SKM-1 treated with dmso at 0.1 percent for 144 hours (cell line): ENCODE data around the gene CNTN4.

Source experiments
- DNase-seq: peaks from one replicate; lab custom pipeline; 2025; ENCODE audit not compliant: unreplicated experiment; lab: John Stamatoyannopoulos, UW

CNTN4 gene

GRCh38 chr3:2148561-2149340, 50.1 kb downstream of the CNTN4 start:
- no peak for DNase-seq

- DNase-seq, result no peak
Observed at GRCh38 chr3:2153053-2153452, 54.4 kb downstream of the CNTN4 start.

- DNase-seq, result no peak
Observed at GRCh38 chr3:2153547-2153946, 54.9 kb downstream of the CNTN4 start.

- DNase-seq, result no peak
Observed at GRCh38 chr3:2154621-2155020, 56.0 kb downstream of the CNTN4 start.

GRCh38 chr3:2156244-2156847, 57.7 kb downstream of the CNTN4 start:
- DNase-seq, result no peak

GRCh38 chr3:2158828-2159227, 60.2 kb downstream of the CNTN4 start:
- no peak for DNase-seq

- peak; percentile 27 for DNase-seq
Observed at GRCh38 chr3:2166552-2166951, 67.9 kb downstream of the CNTN4 start.

GRCh38 chr3:2172561-2173171, 74.0 kb downstream of the CNTN4 start:
- no peak for DNase-seq

- no peak for DNase-seq
Observed at GRCh38 chr3:2180634-2181033, 82.0 kb downstream of the CNTN4 start.

GRCh38 chr3:2198776-2199279, 100.2 kb downstream of the CNTN4 start:
- DNase-seq, result no peak

GRCh38 chr3:2204054-2204453, 105.4 kb downstream of the CNTN4 start:
- DNase-seq, result no peak

- no peak for DNase-seq
Observed at GRCh38 chr3:2205692-2206091, 107.0 kb downstream of the CNTN4 start.

- DNase-seq, result no peak
Observed at GRCh38 chr3:2206536-2206935, 107.9 kb downstream of the CNTN4 start.

- no peak for DNase-seq
Observed at GRCh38 chr3:2211568-2211967, 112.9 kb downstream of the CNTN4 start.

- DNase-seq, result no peak
Observed at GRCh38 chr3:2212206-2212605, 113.5 kb downstream of the CNTN4 start.

- no peak for DNase-seq
Observed at GRCh38 chr3:2218375-2218774, 119.7 kb downstream of the CNTN4 start.

GRCh38 chr3:2218816-2219215, 120.2 kb downstream of the CNTN4 start:
- no peak for DNase-seq

- no peak for DNase-seq
Observed at GRCh38 chr3:2236203-2236602, 137.5 kb downstream of the CNTN4 start.

- DNase-seq, result no peak
Observed at GRCh38 chr3:2244137-2244536, 145.5 kb downstream of the CNTN4 start.

GRCh38 chr3:2246873-2247648, 148.4 kb downstream of the CNTN4 start:
- DNase-seq, result no peak

- DNase-seq, result no peak
Observed at GRCh38 chr3:2247831-2248230, 149.2 kb downstream of the CNTN4 start.
